Activated naive CD4-positive, alpha-beta T cell treated with anti-CD3 and anti-CD28 coated beads, Interleukin-2, amount 50 U/mL, for 72 hours (primary cell): ENCODE results near the gene CRHR1. TPM values are rescaled to one million over a fixed set of nuclear protein-coding genes. Genes with fewer than 3 reads are reported as not detected.

ENCODE experiments used
- total RNA-seq, 2 donors: library from RNA; stranded (reverse); gene quantifications; one replicate each; pipeline ENCODE4 v1.2.3, GENCODE V29; 2022

The CRHR1 gene
- total RNA-seq, 2 donors from 2014 or later = 0.32 TPM; not detected in 1

Other genes with a start within 250 kb of the CRHR1 start
- not detected for gene SPPL2C, start 60.6 kb downstream of the CRHR1 start, total RNA-seq
- gene MAPT, start 110.2 kb downstream of the CRHR1 start, total RNA-seq = 1 to 10 TPM in 1 of 2 donors, under 1 TPM in 1; 0.57 to 2.2 TPM
- gene STH, start 214.9 kb downstream of the CRHR1 start, total RNA-seq = not detected